Erythroblast (primary cell): ENCODE measurements around the gene NDEL1.

Experiments
- GATA1 ChIP-seq: IDR thresholded peaks from 2 replicates; pipeline ENCODE4 v1.6.1; 2011; ENCODE audit warnings: low read depth, mild to moderate bottlenecking, control low read depth, low read length, moderate library complexity
- POLR2A ChIP-seq: IDR thresholded peaks from 2 replicates; pipeline ENCODE4 v1.6.1; 2011; ENCODE audit warnings: mild to moderate bottlenecking, low read length

DNA sequence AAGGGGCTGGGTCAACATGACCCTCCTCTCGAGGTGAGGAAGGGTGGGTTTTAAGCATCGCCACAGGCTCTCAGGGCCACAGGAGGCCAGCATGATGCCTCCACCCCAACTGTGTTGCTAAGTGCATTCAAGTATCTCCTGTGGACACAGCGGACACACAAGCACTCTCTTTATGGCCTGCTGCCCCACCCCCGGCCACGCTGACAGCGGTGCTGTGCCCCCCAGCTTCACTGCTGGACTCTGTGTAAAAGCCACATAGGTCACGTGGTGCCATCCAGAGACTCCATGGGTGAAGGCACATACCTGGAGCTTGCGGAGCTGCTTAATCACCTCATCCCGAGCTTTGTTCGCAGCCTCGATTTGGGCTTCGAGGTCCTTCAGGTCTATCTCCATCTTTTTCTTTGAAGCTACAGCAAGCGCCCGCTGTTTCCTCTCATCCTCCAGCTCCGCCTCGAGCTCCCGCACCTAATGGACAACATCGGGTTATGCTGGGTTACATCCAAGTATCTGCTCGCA is 51.5 kb downstream of the NDEL1 start:
- TF ChIP-seq POLR2A (no peak), GATA1 (no peak)
